OCI-LY7 (cell line): Measurements from ENCODE around the gene LRPPRC. TPM values are rescaled to one million over a fixed set of nuclear protein-coding genes. Genes with fewer than 3 reads are reported as not detected.
A peak's percentile ranks its signal among the peaks of the same experiment; 100 is the strongest.

Experiments
- BruUV-seq: library from RNA; stranded (reverse); fragments of 400-500 nt; replicated peaks from 2 replicates; lab custom pipeline; 2021; lab: Mats Ljungman, UMichigan
- CTCF ChIA-PET: fragments of 300-600 bp; sonication (Branson Sonifier 250); formaldehyde crosslinking; loops from one replicate; lab custom pipeline; 2022; ENCODE audit warnings: antibody characterized with exemption; ENCODE audit not compliant: unreplicated experiment; lab: Charles Lee
- POLR2A ChIA-PET: fragments of 300-600 bp; sonication (Branson Sonifier 250); formaldehyde crosslinking; loops from one replicate; lab custom pipeline; 2022; ENCODE audit warnings: antibody characterized with exemption; lab: Charles Lee
- DNase-seq: peaks from one replicate; pipeline ENCODE4 v3.0.0-alpha.2; 2015; ENCODE audit warnings: low spot score
- H2AFZ ChIP-seq: fragments of 200-600 bp; sonication (generic), shearing (Covaris generic); 2 replicates; pipeline ENCODE4 v1.6.1; 2014; ENCODE audit warnings: mild to moderate bottlenecking, antibody characterized with exemption, low read length, moderate library complexity
- H3K27ac ChIP-seq: fragments of 200-600 bp; sonication (generic); 2 replicates; pipeline ENCODE4 v1.5.1; 2014; ENCODE audit warnings: mixed run types, low read depth, mild to moderate bottlenecking, moderate library complexity, low read length, inconsistent platforms; ENCODE audit not compliant: poor library complexity, severe bottlenecking
- H3K36me3 ChIP-seq: fragments of 200-600 bp; sonication (generic); 2 replicates; pipeline ENCODE4 v1.6.1; 2014; ENCODE audit warnings: mild to moderate bottlenecking, antibody characterized with exemption, low read length, moderate library complexity, mixed read lengths; ENCODE audit not compliant: insufficient read depth
- H3K4me1 ChIP-seq: fragments of 200-600 bp; sonication (generic); 2 replicates; pipeline ENCODE4 v1.5.1; 2014; ENCODE audit warnings: mild to moderate bottlenecking, low read length; ENCODE audit not compliant: insufficient read depth, poor library complexity, severe bottlenecking
- H3K4me2 ChIP-seq: fragments of 200-600 bp; sonication (generic); 2 replicates; pipeline ENCODE4 v1.6.1; 2014; ENCODE audit warnings: mild to moderate bottlenecking, low read length
- H3K4me3 ChIP-seq: fragments of 200-600 bp; sonication (generic); 2 replicates; pipeline ENCODE4 v1.5.1; 2014; ENCODE audit warnings: mild to moderate bottlenecking, low read depth, low read length; ENCODE audit not compliant: poor library complexity, severe bottlenecking
- H3K79me2 ChIP-seq: fragments of 200-600 bp; sonication (generic); 2 replicates; pipeline ENCODE4 v1.6.1; 2016; ENCODE audit warnings: low read depth, mild to moderate bottlenecking, low read length, moderate library complexity, mixed read lengths; ENCODE audit not compliant: insufficient read depth
- H3K9me2 ChIP-seq: fragments of 200-600 bp; sonication (generic); 2 replicates; pipeline ENCODE4 v1.6.1; 2016; ENCODE audit warnings: mild to moderate bottlenecking, low read length, mixed read lengths; ENCODE audit not compliant: insufficient read depth
- H3K9me3 ChIP-seq: fragments of 200-600 bp; sonication (generic); 2 replicates; pipeline ENCODE4 v1.6.1; 2014; ENCODE audit warnings: mild to moderate bottlenecking, mixed run types, low read length, mixed read lengths
- H4K20me1 ChIP-seq: fragments of 200-600 bp; sonication (generic); 2 replicates; pipeline ENCODE4 v1.6.1; 2014; ENCODE audit warnings: mild to moderate bottlenecking, antibody characterized with exemption, low read length, moderate library complexity, mixed read lengths; ENCODE audit not compliant: insufficient read depth
- EZH2phosphoT487 ChIP-seq: fragments of 200-600 bp; sonication (generic); IDR thresholded peaks from 2 replicates; pipeline ENCODE4 v1.6.1; 2018; ENCODE audit warnings: low read depth, borderline replicate concordance, mild to moderate bottlenecking, mixed run types, antibody characterized with exemption, low read length, moderate library complexity, mixed read lengths
- intact Hi-C: fragments of 100-400 bp; cut with micrococcal nuclease; formaldehyde crosslinking; loops from one replicate; pipeline ENCODE4 v1.10.0; 2022; ENCODE audit not compliant: unreplicated experiment
- total RNA-seq, 2 experiments: library from RNA; depleted of rRNA in 1 of 2; stranded (reverse); fragments of >200 nt in 1 of 2; shearing (Covaris generic) in 1 of 2; gene quantifications; 2 replicates each; pipeline ENCODE4 v1.2.3, GENCODE V29; 2014 to 2022
- TF ChIP-seq, protein P1 (sequence below): fragments of 200-600 bp; sonication (generic); conservative IDR thresholded peaks from 2 replicates; pipeline ENCODE4 v1.5.1; 2014; ENCODE audit warnings: mild to moderate bottlenecking, antibody characterized with exemption, low read length, moderate library complexity, mixed read lengths

The LRPPRC gene
- total RNA-seq, 2 experiments from 2014 or later: 64.4 to 136 TPM

DNA sequence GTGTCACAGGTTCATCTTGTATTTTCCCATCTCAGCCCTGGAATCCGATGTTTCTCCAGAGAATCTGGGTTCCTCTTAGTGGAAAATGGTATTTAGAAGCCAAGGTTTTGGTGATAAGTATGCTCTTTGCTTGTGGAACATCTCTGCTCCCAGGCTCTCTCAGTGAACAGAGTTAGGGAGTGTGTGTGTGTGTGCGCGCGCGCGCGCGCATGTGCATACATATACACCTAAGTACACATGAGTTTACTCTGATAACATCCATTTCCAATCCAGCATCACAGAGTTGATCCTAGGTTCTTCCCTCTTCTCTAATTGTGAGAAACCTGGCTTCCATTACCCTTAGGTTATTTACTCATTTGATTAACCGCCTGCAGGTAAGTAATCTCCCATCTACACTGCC, 115.3 kb downstream of the LRPPRC start:
- TF ChIP-seq, protein P1, sequence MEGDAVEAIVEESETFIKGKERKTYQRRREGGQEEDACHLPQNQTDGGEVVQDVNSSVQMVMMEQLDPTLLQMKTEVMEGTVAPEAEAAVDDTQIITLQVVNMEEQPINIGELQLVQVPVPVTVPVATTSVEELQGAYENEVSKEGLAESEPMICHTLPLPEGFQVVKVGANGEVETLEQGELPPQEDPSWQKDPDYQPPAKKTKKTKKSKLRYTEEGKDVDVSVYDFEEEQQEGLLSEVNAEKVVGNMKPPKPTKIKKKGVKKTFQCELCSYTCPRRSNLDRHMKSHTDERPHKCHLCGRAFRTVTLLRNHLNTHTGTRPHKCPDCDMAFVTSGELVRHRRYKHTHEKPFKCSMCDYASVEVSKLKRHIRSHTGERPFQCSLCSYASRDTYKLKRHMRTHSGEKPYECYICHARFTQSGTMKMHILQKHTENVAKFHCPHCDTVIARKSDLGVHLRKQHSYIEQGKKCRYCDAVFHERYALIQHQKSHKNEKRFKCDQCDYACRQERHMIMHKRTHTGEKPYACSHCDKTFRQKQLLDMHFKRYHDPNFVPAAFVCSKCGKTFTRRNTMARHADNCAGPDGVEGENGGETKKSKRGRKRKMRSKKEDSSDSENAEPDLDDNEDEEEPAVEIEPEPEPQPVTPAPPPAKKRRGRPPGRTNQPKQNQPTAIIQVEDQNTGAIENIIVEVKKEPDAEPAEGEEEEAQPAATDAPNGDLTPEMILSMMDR: no peak
- no peak for TF ChIP-seq EZH2phosphoT487

DNA sequence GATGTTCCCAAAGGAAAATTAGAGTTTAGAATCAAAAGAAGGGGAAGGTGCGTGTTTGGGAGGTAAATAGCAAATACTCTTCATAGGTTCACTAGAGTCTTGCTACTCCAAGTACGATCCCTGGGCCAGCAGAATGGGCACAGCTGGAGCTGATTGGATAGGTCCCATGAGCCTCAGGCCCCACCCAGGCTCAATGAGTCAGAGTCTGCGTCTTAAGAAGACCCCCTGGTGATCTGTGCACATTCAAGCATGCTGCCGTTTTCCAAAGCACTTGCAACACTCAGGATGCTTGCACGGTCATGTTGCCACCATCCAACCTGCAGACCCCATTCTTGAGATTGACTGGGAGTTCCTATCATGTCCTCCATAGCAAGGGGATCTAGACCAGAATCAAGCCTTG, 116.5 kb downstream of the LRPPRC start:
- no peaks in the 10 kb centered on the region for H3K9me2 ChIP-seq
- H2AFZ ChIP-seq: no peak overlapping the region
- ChIA-PET CTCF (no interaction called here), POLR2A (no interaction called here)
- no peak overlapping the region for H3K4me2 ChIP-seq
- TF ChIP-seq, protein P1: no peak
- no peak for TF ChIP-seq EZH2phosphoT487
- H3K4me3 ChIP-seq: no peak overlapping the region
- no TSS peak for BruUV-seq
- no peaks in the 10 kb centered on the region for H4K20me1 ChIP-seq
- H3K36me3 ChIP-seq: no peaks in the 10 kb centered on the region
- intact Hi-C loops: no loop called here
- no peaks in the 10 kb centered on the region for H3K9me3 ChIP-seq
- no peak overlapping the region for H3K27ac ChIP-seq
- H3K79me2 ChIP-seq: no peaks in the 10 kb centered on the region
- no peaks in the 10 kb centered on the region for H3K4me1 ChIP-seq
- no peak for DNase-seq

More for the DNA sequence above, 115.3 kb downstream of the LRPPRC start:
- no peaks in the 10 kb centered on the region for H4K20me1 ChIP-seq
- H2AFZ ChIP-seq: no peak overlapping the region
- H3K9me2 ChIP-seq: no peaks in the 10 kb centered on the region
- no peaks in the 10 kb centered on the region for H3K9me3 ChIP-seq
- no peaks in the 10 kb centered on the region for H3K79me2 ChIP-seq
- H3K36me3 ChIP-seq: peaks cover 4% of the 10 kb centered on the region; the same call in 1 of the 2 replicates
- POLR2A ChIA-PET: no interaction called here
- CTCF ChIA-PET: no interaction called here
- BruUV-seq: no TSS peak
- intact Hi-C loops: no loop called here
- H3K27ac ChIP-seq: no peak overlapping the region
- no peak overlapping the region for H3K4me3 ChIP-seq
- H3K4me1 ChIP-seq: no peaks in the 10 kb centered on the region
- H3K4me2 ChIP-seq: no peak overlapping the region
- DNase-seq: no peak

- no TSS peak for BruUV-seq
- ChIA-PET POLR2A (interaction anchor here (0.5 to 0.9 kb wide), 3 partner anchors 25 to 122 kb away, joined by 3 to 4 read pairs (median 3); no protein-coding TSS in a partner anchor), CTCF (no interaction called here)
- no peaks in the 10 kb centered on the region for H3K79me2 ChIP-seq
- TF ChIP-seq EZH2phosphoT487: no peak
- TF ChIP-seq, protein P1: peak; percentile 93
- H2AFZ ChIP-seq: no peak overlapping the region
- H3K9me3 ChIP-seq: no peaks in the 10 kb centered on the region
- no peaks in the 10 kb centered on the region for H3K36me3 ChIP-seq
- no peak overlapping the region for H3K4me2 ChIP-seq
- H3K4me1 ChIP-seq: no peaks in the 10 kb centered on the region
- DNase-seq: peak; percentile 63
- no peaks in the 10 kb centered on the region for H4K20me1 ChIP-seq
- H3K9me2 ChIP-seq: no peaks in the 10 kb centered on the region
- intact Hi-C loops: no loop called here
- no peak overlapping the region for H3K27ac ChIP-seq
- no peak overlapping the region for H3K4me3 ChIP-seq
Observed at GRCh38 chr2:43877782-43878464, 117.9 kb downstream of the LRPPRC start.
